WTC11 (cell line): ENCODE data around the gene RACGAP1. TPM values are rescaled to one million over a fixed set of nuclear protein-coding genes. Genes with fewer than 3 reads are reported as not detected.

ENCODE experiments used
- ATAC-seq: fragments of 200-7000 bp; cut with Tn5 transposase; 2 replicates; pipeline ENCODE4 v1.10.0; 2021; ENCODE audit warnings: mild to moderate bottlenecking, moderate library complexity
- CTCF ChIA-PET: fragments of 300-600 bp; sonication (Branson Sonifier 250); formaldehyde crosslinking; loops from one replicate; lab custom pipeline; 2021; ENCODE audit warnings: antibody characterized with exemption; lab: Charles Lee
- POLR2A ChIA-PET: fragments of 350-600 bp; sonication (Branson Sonifier 250); formaldehyde crosslinking; loops from one replicate; lab custom pipeline; 2021; ENCODE audit warnings: antibody characterized with exemption; lab: Charles Lee
- DNase-seq: peaks from one replicate; pipeline ENCODE4 v3.0.0; 2021; ENCODE audit warnings: low spot score
- H3K27ac Mint-ChIP-seq: 2 replicates; pipeline ENCODE4 v1.8.0; 2021; ENCODE audit warnings: mixed read lengths
- H3K27me3 Mint-ChIP-seq: 2 replicates; pipeline ENCODE4 v1.8.0; 2021; ENCODE audit warnings: low read depth, mild to moderate bottlenecking, moderate library complexity, mixed read lengths
- H3K36me3 Mint-ChIP-seq: 2 replicates; pipeline ENCODE4 v1.8.0; 2021; ENCODE audit warnings: mixed read lengths
- H3K4me1 Mint-ChIP-seq: 2 replicates; pipeline ENCODE4 v1.8.0; 2022; ENCODE audit warnings: mixed read lengths
- H3K4me3 Mint-ChIP-seq: 2 replicates; pipeline ENCODE4 v1.8.0; 2021; ENCODE audit warnings: mild to moderate bottlenecking, moderate library complexity, mixed read lengths
- H3K9me3 Mint-ChIP-seq: 2 replicates; pipeline ENCODE4 v1.8.0; 2021; ENCODE audit warnings: mixed read lengths
- AFF4 ChIP-seq: sonication (generic); formaldehyde crosslinking; IDR thresholded peaks from 2 replicates; pipeline ENCODE4 v1.8.1; 2023; ENCODE audit warnings: mild to moderate bottlenecking, missing genetic modification reagents, borderline replicate concordance
- ATF2 ChIP-seq: sonication (generic); formaldehyde crosslinking; IDR thresholded peaks from 2 replicates; pipeline ENCODE4 v1.8.1; 2022; ENCODE audit warnings: low read depth, missing genetic modification reagents, borderline replicate concordance
- E2F5 ChIP-seq: sonication (generic); formaldehyde crosslinking; IDR thresholded peaks from 2 replicates; pipeline ENCODE4 v1.8.1; 2022; ENCODE audit warnings: mild to moderate bottlenecking, moderate library complexity, missing genetic modification reagents
- ERG ChIP-seq: fragments of 250-450 bp; sonication (Bioruptor Pico); IDR thresholded peaks from 2 replicates; pipeline ENCODE4 v1.8.0; 2021; ENCODE audit warnings: mild to moderate bottlenecking
- ETV6 ChIP-seq: sonication (generic); formaldehyde crosslinking; IDR thresholded peaks from 2 replicates; pipeline ENCODE4 v1.8.1; 2022; ENCODE audit warnings: mild to moderate bottlenecking, missing genetic modification reagents
- MAX ChIP-seq: sonication (generic); formaldehyde crosslinking; IDR thresholded peaks from 2 replicates; pipeline ENCODE4 v1.8.0; 2022; ENCODE audit warnings: mild to moderate bottlenecking, missing genetic modification reagents
- PRDM15 ChIP-seq: sonication (generic); formaldehyde crosslinking; IDR thresholded peaks from 2 replicates; pipeline ENCODE4 v1.8.0; 2022; ENCODE audit warnings: missing genetic modification reagents
- SOX15 ChIP-seq: fragments of 250-450 bp; sonication (Bioruptor Pico); IDR thresholded peaks from 2 replicates; pipeline ENCODE4 v1.9.0; 2021; ENCODE audit warnings: mild to moderate bottlenecking
- STAT6 ChIP-seq: sonication (generic); formaldehyde crosslinking; conservative IDR thresholded peaks from 2 replicates; pipeline ENCODE4 v1.8.1; 2023; ENCODE audit warnings: mild to moderate bottlenecking, low read depth, missing genetic modification reagents, moderate library complexity
- ZNF219 ChIP-seq: sonication (generic); formaldehyde crosslinking; IDR thresholded peaks from 2 replicates; pipeline ENCODE4 v1.8.0; 2023; ENCODE audit warnings: missing genetic modification reagents, mild to moderate bottlenecking, borderline replicate concordance
- ZNF232 ChIP-seq: sonication (generic); formaldehyde crosslinking; IDR thresholded peaks from 2 replicates; pipeline ENCODE4 v1.8.0; 2022; ENCODE audit warnings: mild to moderate bottlenecking, missing genetic modification reagents
- ZNF317 ChIP-seq: sonication (generic); formaldehyde crosslinking; IDR thresholded peaks from 2 replicates; pipeline ENCODE4 v1.8.1; 2023; ENCODE audit warnings: low read depth, mild to moderate bottlenecking, moderate library complexity, missing genetic modification reagents, borderline replicate concordance
- ZNF532 ChIP-seq: fragments of 250-450 bp; sonication (Bioruptor Pico); IDR thresholded peaks from 2 replicates; pipeline ENCODE4 v1.9.0; 2021; ENCODE audit warnings: mild to moderate bottlenecking, borderline replicate concordance
- total RNA-seq: library from RNA; stranded (reverse); gene quantifications from 3 replicates; pipeline ENCODE4 v1.2.3, GENCODE V29; 2021

Gene RACGAP1
- total RNA-seq, 1 experiment from 2014 or later, result 87.7 TPM

- TF ChIP-seq ATF2 (CRISPR knock-in tag) (no peak), ETV6 (CRISPR knock-in tag) (no peak), MAX (CRISPR knock-in tag) (no peak), STAT6 (no peak), ZNF232 (CRISPR knock-in tag) (no peak), ERG (CRISPR knock-in tag) (no peak), SOX15 (CRISPR knock-in tag) (no peak)
- ChIA-PET CTCF (interaction anchor here (4.9 to 7.6 kb wide), 2 partner anchors 10 to 11 kb away, joined by 61 to 70 read pairs; no protein-coding TSS in a partner anchor), POLR2A (no interaction called here)
- Mint-ChIP-seq H3K27ac (no peak overlapping the region), H3K4me1 (peaks cover 23% of the 10 kb centered on the region), H3K9me3 (no peaks in the 10 kb centered on the region), H3K36me3 (no peaks in the 10 kb centered on the region), H3K4me3 (no peak overlapping the region), H3K27me3 (peaks cover 58% of the 10 kb centered on the region)
- DNase-seq (no peak), ATAC-seq (no peak)
Measured at GRCh38 chr12:49957570-49957967, 67.7 kb downstream of the RACGAP1 start.

- CTCF ChIA-PET, result interaction anchor here (1.7 to 7.6 kb wide), 5 partner anchors 11 to 90 kb away, joined by 8 to 70 read pairs (median 48); no protein-coding TSS in a partner anchor
- H3K27ac Mint-ChIP-seq, result no peak overlapping the region
- TF ChIP-seq ZNF219 (CRISPR knock-in tag) (no peak), E2F5 (CRISPR knock-in tag) (no peak), ZNF317 (no peak), ZNF532 (no peak), PRDM15 (CRISPR knock-in tag) (no peak), AFF4 (no peak)
Measured at GRCh38 chr12:49956663-49957569, 68.4 kb downstream of the RACGAP1 start.

More at GRCh38 chr12:49956663-49957569, 68.4 kb downstream of the RACGAP1 start:
- no peaks in the 10 kb centered on the region for H3K9me3 Mint-ChIP-seq
- peaks cover 22% of the 10 kb centered on the region for H3K4me1 Mint-ChIP-seq
- ATAC-seq (no peak), DNase-seq (no peak)
- no peak overlapping the region for H3K4me3 Mint-ChIP-seq
- H3K27me3 Mint-ChIP-seq, result peaks cover 52% of the 10 kb centered on the region
- POLR2A ChIA-PET, result no interaction called here
- no peaks in the 10 kb centered on the region for H3K36me3 Mint-ChIP-seq
